ENCODE data around the gene ETV3L.

GRCh38 chr1:157081707-157082106, 17.9 kb downstream of the ETV3L start:
- TF ChIP-seq YY1 (IDR thresholded peaks at IDR 0.05; ENCODE audit: insufficient read depth, insufficient read length) (no peak), SUZ12 (IDR thresholded peaks at IDR 0.05; ENCODE audit: extremely low read depth, insufficient read depth, insufficient read length) (no peak)

Data from NT2/D1 (cell line).